Ovary (tissue), 3 donors: Measurements from ENCODE around the gene GNB5.

Experiments used
- EP300 ChIP-seq: sonication (generic); formaldehyde crosslinking; IDR thresholded peaks from one replicate; pipeline ENCODE4 v1.6.1; 2017; ENCODE audit warnings: antibody characterized with exemption
- POLR2A ChIP-seq: fragments of 450-650 bp; IDR thresholded peaks from one replicate; pipeline ENCODE4 v1.6.1; 2017; ENCODE audit warnings: antibody characterized with exemption, mild to moderate bottlenecking, moderate library complexity
- TF ChIP-seq, protein P1 (sequence below), 3 donors: fragments of 450-650 bp in 2 of 3; fragments of 200-600 bp in 1 of 3; IDR thresholded peaks; one replicate each; pipeline versions ENCODE4 v1.5.1 to v1.8.0; 2016 to 2022; ENCODE audit warnings: antibody characterized with exemption in 3 of 3, mild to moderate bottlenecking in 1 of 3
- donor health status: DM: no; HTN: no; CAD: no.

DNA sequence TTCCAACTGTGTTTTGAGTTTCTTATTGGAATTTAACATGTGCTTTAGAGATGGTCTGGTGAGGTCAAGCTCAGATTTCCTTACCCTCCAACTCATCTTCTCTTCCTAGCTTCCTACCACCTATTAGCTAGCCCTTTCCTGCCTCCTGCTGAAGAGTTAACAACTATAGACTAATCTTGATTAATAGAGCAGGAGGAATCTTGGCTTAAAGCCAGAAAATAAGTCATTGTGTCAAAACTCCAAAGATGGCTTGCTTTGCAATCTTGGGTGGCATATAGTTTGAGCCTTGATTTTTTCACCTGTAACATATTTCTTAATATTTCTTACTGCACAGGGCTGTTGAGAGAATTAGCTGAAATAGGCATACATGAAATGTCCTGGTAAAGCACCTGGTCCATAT lies 105.9 kb downstream of the GNB5 start:
- TF ChIP-seq, protein P1, sequence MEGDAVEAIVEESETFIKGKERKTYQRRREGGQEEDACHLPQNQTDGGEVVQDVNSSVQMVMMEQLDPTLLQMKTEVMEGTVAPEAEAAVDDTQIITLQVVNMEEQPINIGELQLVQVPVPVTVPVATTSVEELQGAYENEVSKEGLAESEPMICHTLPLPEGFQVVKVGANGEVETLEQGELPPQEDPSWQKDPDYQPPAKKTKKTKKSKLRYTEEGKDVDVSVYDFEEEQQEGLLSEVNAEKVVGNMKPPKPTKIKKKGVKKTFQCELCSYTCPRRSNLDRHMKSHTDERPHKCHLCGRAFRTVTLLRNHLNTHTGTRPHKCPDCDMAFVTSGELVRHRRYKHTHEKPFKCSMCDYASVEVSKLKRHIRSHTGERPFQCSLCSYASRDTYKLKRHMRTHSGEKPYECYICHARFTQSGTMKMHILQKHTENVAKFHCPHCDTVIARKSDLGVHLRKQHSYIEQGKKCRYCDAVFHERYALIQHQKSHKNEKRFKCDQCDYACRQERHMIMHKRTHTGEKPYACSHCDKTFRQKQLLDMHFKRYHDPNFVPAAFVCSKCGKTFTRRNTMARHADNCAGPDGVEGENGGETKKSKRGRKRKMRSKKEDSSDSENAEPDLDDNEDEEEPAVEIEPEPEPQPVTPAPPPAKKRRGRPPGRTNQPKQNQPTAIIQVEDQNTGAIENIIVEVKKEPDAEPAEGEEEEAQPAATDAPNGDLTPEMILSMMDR (IDR thresholded peaks at IDR 0.05), result no peak
- TF ChIP-seq POLR2A (no peak), EP300 (no peak)
